Renal cortex interstitium (tissue), 15 donors: Measurements from ENCODE around the gene PDE4DIP. TPM values are rescaled to one million over a fixed set of nuclear protein-coding genes. Genes with fewer than 3 reads are reported as not detected.
"Not testable (repeated sequence)": the region's sequence is repeated elsewhere in the genome, so short reads cannot be mapped to it uniquely, and the experiment has no call there.

Experiments used
- DNase-seq, 11 donors: peaks; one replicate each; pipeline ENCODE4 v3.0.0-alpha.2; 2013; ENCODE audit warnings: low read depth in 9 of 11, low spot score in 4 of 11; ENCODE audit errors: extremely low read depth in 1 of 11
- long read RNA-seq, 16 experiments: transcript quantifications; one replicate each; lab custom pipeline, GENCODE V29; 2026
- polyA plus RNA-seq, 3 donors: library from polyadenylated mRNA; unstranded; fragments of 120-200 nt; gene quantifications; one replicate each; pipeline ENCODE4 v1.2.1, GENCODE V29; 2013; ENCODE audit not compliant: insufficient read length in 3 of 3

The PDE4DIP gene
- polyA plus RNA-seq, result 100 to 1,000 TPM; 112 to 144 (median 123) TPM
- long read RNA-seq, donor 1, full-length matches to known transcripts, result 1 of 1 reads
- long read RNA-seq, donor 1, partial matches to known transcripts, result 0 of 1 reads
- long read RNA-seq, donor 1, other reads (novel, unspliced or antisense), result 0 of 1 reads
- long read RNA-seq, donor 2, full-length matches to known transcripts, result 2 of 2 reads
- long read RNA-seq, donor 2, partial matches to known transcripts, result 0 of 2 reads
- long read RNA-seq, donor 2, other reads (novel, unspliced or antisense), result 0 of 2 reads
- long read RNA-seq, donor 3, full-length matches to known transcripts, result 5 of 20 reads
- long read RNA-seq, donor 3, partial matches to known transcripts, result 15 of 20 reads
- long read RNA-seq, donor 3, other reads (novel, unspliced or antisense), result 0 of 20 reads
- long read RNA-seq, donor 4, full-length matches to known transcripts, result 3 of 17 reads
- long read RNA-seq, donor 4, partial matches to known transcripts, result 14 of 17 reads
- long read RNA-seq, donor 4, other reads (novel, unspliced or antisense), result 0 of 17 reads
- long read RNA-seq, donor 5, result 0 reads
- long read RNA-seq, donor 6, full-length matches to known transcripts, result 1 of 1 reads
- long read RNA-seq, donor 6, partial matches to known transcripts, result 0 of 1 reads
- long read RNA-seq, donor 6, other reads (novel, unspliced or antisense), result 0 of 1 reads
- long read RNA-seq, donor 7, full-length matches to known transcripts, result 1 of 7 reads
- long read RNA-seq, donor 7, partial matches to known transcripts, result 6 of 7 reads
- long read RNA-seq, donor 7, other reads (novel, unspliced or antisense), result 0 of 7 reads
- long read RNA-seq, donor 8, full-length matches to known transcripts, result 4 of 23 reads
- long read RNA-seq, donor 8, partial matches to known transcripts, result 19 of 23 reads
- long read RNA-seq, donor 8, other reads (novel, unspliced or antisense), result 0 of 23 reads
- long read RNA-seq, donor 9, full-length matches to known transcripts, result 8 of 25 reads
- long read RNA-seq, donor 9, partial matches to known transcripts, result 17 of 25 reads
- long read RNA-seq, donor 9, other reads (novel, unspliced or antisense), result 0 of 25 reads
- long read RNA-seq, donor 10, full-length matches to known transcripts, result 4 of 19 reads
- long read RNA-seq, donor 10, partial matches to known transcripts, result 15 of 19 reads
- long read RNA-seq, donor 10, other reads (novel, unspliced or antisense), result 0 of 19 reads
- long read RNA-seq, donor 11, full-length matches to known transcripts, result 4 of 19 reads
- long read RNA-seq, donor 11, partial matches to known transcripts, result 15 of 19 reads
- long read RNA-seq, donor 11, other reads (novel, unspliced or antisense), result 0 of 19 reads
- long read RNA-seq, donor 12, full-length matches to known transcripts, result 1 of 1 reads
- long read RNA-seq, donor 12, partial matches to known transcripts, result 0 of 1 reads
- long read RNA-seq, donor 12, other reads (novel, unspliced or antisense), result 0 of 1 reads
- long read RNA-seq, donor 13, full-length matches to known transcripts, result 5 of 27 reads
- long read RNA-seq, donor 13, partial matches to known transcripts, result 22 of 27 reads
- long read RNA-seq, donor 13, other reads (novel, unspliced or antisense), result 0 of 27 reads
- long read RNA-seq, donor 14, full-length matches to known transcripts, result 3 of 3 reads
- long read RNA-seq, donor 14, partial matches to known transcripts, result 0 of 3 reads
- long read RNA-seq, donor 14, other reads (novel, unspliced or antisense), result 0 of 3 reads
- long read RNA-seq, donor 15, partial matches to known transcripts, result 5 of 5 reads
- long read RNA-seq, donor 15, other reads (novel, unspliced or antisense), result 0 of 5 reads
- long read RNA-seq, donor 16, full-length matches to known transcripts, result 7 of 75 reads
- long read RNA-seq, donor 16, partial matches to known transcripts, result 68 of 75 reads
- long read RNA-seq, donor 16, other reads (novel, unspliced or antisense), result 0 of 75 reads

GRCh38 chr1:148844220-148844619, at the start of gene PDE4DIP:
TSS of gene PDE4DIP (plus strand) at chr1:148844428. CDS start at chr1:148844775, 347 bp downstream.
- not testable (repeated sequence) for DNase-seq

- not testable (repeated sequence) for DNase-seq
Measured at GRCh38 chr1:148808268-148808928, 35.8 kb upstream of the PDE4DIP start.

GRCh38 chr1:148808929-148809283, 35.3 kb upstream of the PDE4DIP start:
- DNase-seq, result not testable (repeated sequence)

GRCh38 chr1:148822180-148822579, 22.0 kb upstream of the PDE4DIP start:
- DNase-seq, result not testable (repeated sequence)

GRCh38 chr1:148823822-148824221, 20.4 kb upstream of the PDE4DIP start:
- not testable (repeated sequence) for DNase-seq

- DNase-seq, result not testable (repeated sequence)
Measured at GRCh38 chr1:148825029-148825428, 19.2 kb upstream of the PDE4DIP start.

- DNase-seq, result not testable (repeated sequence)
Measured at GRCh38 chr1:148828531-148828930, 15.7 kb upstream of the PDE4DIP start.

GRCh38 chr1:148828962-148829361, 15.3 kb upstream of the PDE4DIP start:
- not testable (repeated sequence) for DNase-seq

GRCh38 chr1:148829365-148829764, 14.9 kb upstream of the PDE4DIP start:
- DNase-seq, result not testable (repeated sequence)

- DNase-seq, result not testable (repeated sequence)
Measured at GRCh38 chr1:148841262-148841661, 3.0 kb upstream of the PDE4DIP start.

- not testable (repeated sequence) for DNase-seq
Measured at GRCh38 chr1:148844651-148845050, 423 bp downstream of the PDE4DIP start.

GRCh38 chr1:148845068-148845467, 840 bp downstream of the PDE4DIP start:
- DNase-seq, result not testable (repeated sequence)

- not testable (repeated sequence) for DNase-seq
Measured at GRCh38 chr1:148850347-148850746, 6.1 kb downstream of the PDE4DIP start.

- DNase-seq, result not testable (repeated sequence)
Measured at GRCh38 chr1:148850840-148851239, 6.6 kb downstream of the PDE4DIP start.

GRCh38 chr1:148851684-148852083, 7.5 kb downstream of the PDE4DIP start:
- not testable (repeated sequence) for DNase-seq

- not testable (repeated sequence) for DNase-seq
Measured at GRCh38 chr1:148853363-148853762, 9.1 kb downstream of the PDE4DIP start.

- DNase-seq, result not testable (repeated sequence)
Measured at GRCh38 chr1:148854063-148854462, 9.8 kb downstream of the PDE4DIP start.
